H9 (cell line): Measurements from ENCODE around the gene ATP6V0E1. TPM values are rescaled to one million over a fixed set of nuclear protein-coding genes. Genes with fewer than 3 reads are reported as not detected.

Experiments used
- DNase-seq: peaks from one replicate; pipeline ENCODE4 v3.0.0-alpha.2; 2017
- H2AFZ ChIP-seq: one replicate; pipeline ENCODE4 v1.6.1; 2013; ENCODE audit warnings: mild to moderate bottlenecking, low read length, control low read depth, moderate library complexity
- H2AK5ac ChIP-seq: 2 replicates; pipeline ENCODE4 v1.6.1; 2013; ENCODE audit warnings: low read length, control low read depth, mixed read lengths; ENCODE audit not compliant: insufficient read length
- H2BK120ac ChIP-seq: one replicate; pipeline ENCODE4 v1.6.1; 2013; ENCODE audit warnings: low read depth, mild to moderate bottlenecking, low read length, control low read depth, inconsistent platforms; ENCODE audit not compliant: poor library complexity, severe bottlenecking
- H2BK12ac ChIP-seq: 2 replicates; pipeline ENCODE4 v1.6.1; 2013; ENCODE audit warnings: low read length, control low read depth, mixed read lengths, low read depth; ENCODE audit not compliant: insufficient read length
- H2BK15ac ChIP-seq: 2 replicates; pipeline ENCODE4 v1.6.1; 2013; ENCODE audit warnings: low read depth, low read length, control low read depth
- H2BK20ac ChIP-seq: one replicate; pipeline ENCODE4 v1.6.1; 2013; ENCODE audit warnings: low read depth, mild to moderate bottlenecking, low read length, control low read depth, inconsistent platforms; ENCODE audit not compliant: poor library complexity, severe bottlenecking
- H2BK5ac ChIP-seq: 2 replicates; pipeline ENCODE4 v1.6.1; 2013; ENCODE audit warnings: low read length, control low read depth, mixed read lengths; ENCODE audit not compliant: insufficient read length
- H3K14ac ChIP-seq: 2 replicates; pipeline ENCODE4 v1.6.1; 2013; ENCODE audit warnings: low read length, control low read depth; ENCODE audit not compliant: insufficient read depth
- H3K18ac ChIP-seq: 2 replicates; pipeline ENCODE4 v1.6.1; 2013; ENCODE audit warnings: low read depth, mild to moderate bottlenecking, mixed read lengths, low read length, control low read depth; ENCODE audit not compliant: insufficient read length
- H3K23ac ChIP-seq: 2 replicates; pipeline ENCODE4 v1.6.1; 2013; ENCODE audit warnings: low read length, control low read depth, mixed read lengths, low read depth; ENCODE audit not compliant: insufficient read length
- H3K23me2 ChIP-seq: 2 replicates; pipeline ENCODE4 v1.6.1; 2013; ENCODE audit warnings: low read depth, mild to moderate bottlenecking, mixed read lengths, low read length, control low read depth; ENCODE audit not compliant: insufficient read length, poor library complexity, severe bottlenecking
- H3K27ac ChIP-seq: 2 replicates; pipeline ENCODE4 v1.5.1; 2013; ENCODE audit warnings: low read length, control low read depth, mixed read lengths, low read depth; ENCODE audit not compliant: insufficient read length
- H3K27me3 ChIP-seq: 2 replicates; pipeline ENCODE4 v1.6.1; 2013; ENCODE audit warnings: low read length, control low read depth, inconsistent platforms; ENCODE audit not compliant: insufficient read depth
- H3K4ac ChIP-seq: 2 replicates; pipeline ENCODE4 v1.6.1; 2013; ENCODE audit warnings: low read depth, mild to moderate bottlenecking, control low read depth, inconsistent platforms, low read length, moderate library complexity
- H3K4me1 ChIP-seq: 2 replicates; pipeline ENCODE4 v1.6.1; 2013; ENCODE audit warnings: low read length, control low read depth, inconsistent platforms; ENCODE audit not compliant: insufficient read depth
- H3K4me2 ChIP-seq: 2 replicates; pipeline ENCODE4 v1.6.1; 2013; ENCODE audit warnings: low read length, control low read depth, mixed read lengths; ENCODE audit not compliant: insufficient read length, insufficient read depth
- H3K56ac ChIP-seq: 2 replicates; pipeline ENCODE4 v1.6.1; 2013; ENCODE audit warnings: low read depth, mild to moderate bottlenecking, mixed read lengths, low read length, control low read depth; ENCODE audit not compliant: insufficient read length
- H3K79me1 ChIP-seq: 2 replicates; pipeline ENCODE4 v1.6.1; 2013; ENCODE audit warnings: low read depth, mild to moderate bottlenecking, moderate library complexity, low read length, control low read depth, inconsistent platforms; ENCODE audit not compliant: insufficient read depth, poor library complexity, severe bottlenecking
- H3K79me2 ChIP-seq: 2 replicates; pipeline ENCODE4 v1.6.1; 2013; ENCODE audit warnings: low read length, control low read depth, inconsistent platforms; ENCODE audit not compliant: insufficient read depth
- H3K9ac ChIP-seq: 2 replicates; pipeline ENCODE4 v1.6.1; 2013; ENCODE audit warnings: low read length, control low read depth, mixed read lengths; ENCODE audit not compliant: insufficient read length; ENCODE audit errors: extremely low read depth
- H3K9me3 ChIP-seq: one replicate; pipeline ENCODE4 v1.6.1; 2013; ENCODE audit warnings: low read depth, low read length, inconsistent platforms; ENCODE audit not compliant: control insufficient read depth
- H3T11ph ChIP-seq: one replicate; pipeline ENCODE4 v1.6.1; 2013; ENCODE audit warnings: mild to moderate bottlenecking, low read length, control low read depth, inconsistent platforms
- H4K20me1 ChIP-seq: one replicate; pipeline ENCODE4 v1.6.1; 2013; ENCODE audit not compliant: control insufficient read depth, insufficient read length, insufficient read depth
- H4K5ac ChIP-seq: 2 replicates; pipeline ENCODE4 v1.6.1; 2013; ENCODE audit warnings: low read depth, mild to moderate bottlenecking, mixed read lengths, low read length, control low read depth; ENCODE audit not compliant: insufficient read length
- H4K8ac ChIP-seq: replicated peaks from 2 replicates; pipeline ENCODE4 v1.6.1; 2013; ENCODE audit warnings: low read length, control low read depth, mixed read lengths, low read depth; ENCODE audit not compliant: insufficient read length
- H4K91ac ChIP-seq: 2 replicates; pipeline ENCODE4 v1.6.1; 2013; ENCODE audit warnings: low read depth, mild to moderate bottlenecking, moderate library complexity, mixed read lengths, low read length, control low read depth; ENCODE audit not compliant: insufficient read length
- H3K27ac Mint-ChIP-seq, 3 experiments: 2 replicates in 2 of 3; 3 replicates in 1 of 3; pipeline ENCODE4 v1.8.0; 2020 to 2021; ENCODE audit warnings: mixed read lengths in 3 of 3, mild to moderate bottlenecking in 1 of 3, moderate library complexity in 1 of 3
- H3K27me3 Mint-ChIP-seq: 2 replicates; pipeline ENCODE4 v1.8.0; 2021; ENCODE audit warnings: low read depth, mild to moderate bottlenecking, moderate library complexity, mixed read lengths
- H3K36me3 Mint-ChIP-seq, 3 experiments: 2 replicates in 2 of 3; 3 replicates in 1 of 3; pipeline ENCODE4 v1.8.0; 2020 to 2021; ENCODE audit warnings: low read depth in 3 of 3, mixed read lengths in 3 of 3; ENCODE audit not compliant: insufficient read depth in 1 of 3
- H3K4me1 Mint-ChIP-seq, 2 experiments: 2 replicates each; pipeline ENCODE4 v1.8.0; 2020; ENCODE audit warnings: mixed read lengths in 2 of 2
- H3K4me3 Mint-ChIP-seq, 2 experiments: 2 replicates in 1 of 2; 3 replicates in 1 of 2; pipeline ENCODE4 v1.8.0; 2020 to 2021; ENCODE audit warnings: mild to moderate bottlenecking in 2 of 2, mixed read lengths in 2 of 2, moderate library complexity in 1 of 2
- H3K9me3 Mint-ChIP-seq, 2 experiments: 2 replicates in 1 of 2; 3 replicates in 1 of 2; pipeline ENCODE4 v1.8.0; 2020; ENCODE audit warnings: mild to moderate bottlenecking in 2 of 2, mixed read lengths in 2 of 2, moderate library complexity in 1 of 2
- CTCF ChIP-seq: fragments of 200-600 bp; sonication (generic); conservative IDR thresholded peaks from 3 replicates; pipeline ENCODE4 v1.8.0; 2021; ENCODE audit warnings: antibody characterized with exemption, mild to moderate bottlenecking
- WGBS: extraction: QIAGEN DNeasy Blood & Tissue Kit; methylation state at CpG from one replicate; pipeline ENCODE4 v1.1.7; 2013; ENCODE audit warnings: missing lambda C conversion rate, low lambda C conversion rate, mixed read lengths; ENCODE audit not compliant: insufficient read length; ENCODE audit errors: extremely low coverage; 5-methylcytosine and 5-hydroxymethylcytosine counted together
- total RNA-seq: library from RNA; stranded (reverse); gene quantifications from 2 replicates; pipeline ENCODE4 v1.2.1, GENCODE V29; 2021

Gene ATP6V0E1
- total RNA-seq, 1 experiment from 2014 or later: 101 TPM

GRCh38 chr5:172949426-172949825 lies 34.1 kb upstream of the ATP6V0E1 start:
- no peak overlapping the region for H2BK120ac ChIP-seq
- H3K23me2 ChIP-seq: no peaks in the 10 kb centered on the region
- no peaks in the 10 kb centered on the region for H3K79me2 ChIP-seq
- H4K20me1 ChIP-seq: no peaks in the 10 kb centered on the region
- H3K79me1 ChIP-seq: no peaks in the 10 kb centered on the region
- H3K14ac ChIP-seq: no peak overlapping the region
- no peak overlapping the region for H3K18ac ChIP-seq
- H3T11ph ChIP-seq: no peak overlapping the region
- no peak for TF ChIP-seq CTCF
- no peak overlapping the region for H3K9ac ChIP-seq
- no peak overlapping the region for H2AFZ ChIP-seq
- DNase-seq: no peak
- no peaks in the 10 kb centered on the region for H3K27me3 ChIP-seq
- H2BK20ac ChIP-seq: no peak overlapping the region
- no peak overlapping the region for H3K56ac ChIP-seq
- H2BK5ac ChIP-seq: no peak overlapping the region
- no peak overlapping the region for H2BK12ac ChIP-seq
- Mint-ChIP-seq H3K27ac (no peak overlapping the region; a peak in 1 of 7 replicates), H3K4me1 (peaks cover under 1 to 3% of the 10 kb centered on the region in 2 experiments; a peak in 3 of 4 replicates), H3K27me3 (peaks cover 9% of the 10 kb centered on the region; the same call in 1 of the 2 replicates), H3K4me3 (no peak overlapping the region), H3K9me3 (no peaks in the 10 kb centered on the region), H3K36me3 (peaks cover 9 to 39% (median 27%) of the 10 kb centered on the region in 3 experiments; a peak in 6 of 7 replicates)
- H2AK5ac ChIP-seq: no peak overlapping the region
- no CpG with 5 or more reads among the region's 3 CpGs for WGBS
- H3K27ac ChIP-seq: no peak overlapping the region
- H4K5ac ChIP-seq: no peak overlapping the region
- H4K91ac ChIP-seq: no peak overlapping the region
- no peak overlapping the region for H3K4me2 ChIP-seq
- no peaks in the 10 kb centered on the region for H3K4me1 ChIP-seq
- H2BK15ac ChIP-seq: no peak overlapping the region
- H3K9me3 ChIP-seq: no peaks in the 10 kb centered on the region
- no peak overlapping the region for H3K4ac ChIP-seq
- no peak overlapping the region for H3K23ac ChIP-seq
- no peak overlapping the region for H4K8ac ChIP-seq
